Measurements from ENCODE around the gene FADS6.

DNA sequence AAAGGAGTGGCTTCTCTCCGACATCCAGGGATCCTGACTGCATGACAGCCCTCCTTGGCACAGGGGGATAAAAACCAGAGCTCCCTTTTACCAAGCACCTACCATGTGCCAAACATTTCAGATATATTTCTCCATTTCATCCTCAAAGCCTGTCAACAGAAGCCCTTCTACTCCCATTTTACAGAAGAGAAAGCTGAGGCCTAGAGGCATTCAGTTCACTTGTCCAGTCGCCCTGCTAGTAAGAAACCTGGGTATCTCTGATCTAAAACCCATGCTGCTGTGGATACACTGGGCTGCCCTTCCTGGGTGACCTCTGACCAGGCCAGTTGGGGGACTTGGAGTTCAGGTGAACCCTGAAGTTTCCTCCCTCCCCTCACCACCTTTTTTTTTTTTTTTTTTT lies 14.8 kb downstream of the FADS6 start:
- TF ChIP-seq, protein P1, sequence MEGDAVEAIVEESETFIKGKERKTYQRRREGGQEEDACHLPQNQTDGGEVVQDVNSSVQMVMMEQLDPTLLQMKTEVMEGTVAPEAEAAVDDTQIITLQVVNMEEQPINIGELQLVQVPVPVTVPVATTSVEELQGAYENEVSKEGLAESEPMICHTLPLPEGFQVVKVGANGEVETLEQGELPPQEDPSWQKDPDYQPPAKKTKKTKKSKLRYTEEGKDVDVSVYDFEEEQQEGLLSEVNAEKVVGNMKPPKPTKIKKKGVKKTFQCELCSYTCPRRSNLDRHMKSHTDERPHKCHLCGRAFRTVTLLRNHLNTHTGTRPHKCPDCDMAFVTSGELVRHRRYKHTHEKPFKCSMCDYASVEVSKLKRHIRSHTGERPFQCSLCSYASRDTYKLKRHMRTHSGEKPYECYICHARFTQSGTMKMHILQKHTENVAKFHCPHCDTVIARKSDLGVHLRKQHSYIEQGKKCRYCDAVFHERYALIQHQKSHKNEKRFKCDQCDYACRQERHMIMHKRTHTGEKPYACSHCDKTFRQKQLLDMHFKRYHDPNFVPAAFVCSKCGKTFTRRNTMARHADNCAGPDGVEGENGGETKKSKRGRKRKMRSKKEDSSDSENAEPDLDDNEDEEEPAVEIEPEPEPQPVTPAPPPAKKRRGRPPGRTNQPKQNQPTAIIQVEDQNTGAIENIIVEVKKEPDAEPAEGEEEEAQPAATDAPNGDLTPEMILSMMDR (optimal IDR thresholded peaks at IDR 0.05 in 1 of 3, IDR thresholded peaks at IDR 0.05 in 1 of 3, conservative IDR thresholded peaks at IDR 0.05 in 1 of 3; ENCODE audit: extremely low read depth in 1 of 3, insufficient read depth in 2 of 3, low read length in 3 of 3) = no peak
- no peak for TF ChIP-seq EZH2 (IDR thresholded peaks at IDR 0.05; ENCODE audit: low read length)

Data from keratinocyte (primary cell).